Umbilical cord (tissue), 2 donors: ENCODE measurements around the gene ZNF662. TPM values are rescaled to one million over a fixed set of nuclear protein-coding genes. Genes with fewer than 3 reads are reported as not detected.
A peak's percentile ranks its signal among the peaks of the same experiment; 100 is the strongest.
"Not testable (repeated sequence)": the region's sequence is repeated elsewhere in the genome, so short reads cannot be mapped to it uniquely, and the experiment has no call there.

ENCODE experiments used
- DNase-seq: peaks from one replicate; pipeline ENCODE4 v3.0.0-alpha.2; 2015; ENCODE audit warnings: low spot score
- total RNA-seq: library from RNA; depleted of rRNA; stranded (reverse); fragments of >200 nt; gene quantifications from one replicate; pipeline ENCODE4 v1.2.3, GENCODE V29; 2014; ENCODE audit warnings: low replicate concordance; ENCODE audit not compliant: insufficient read depth

ZNF662 gene
- 10.4 TPM for total RNA-seq

- peak; percentile 56 for DNase-seq
Observed at GRCh38 chr3:42906070-42906847, at the start of gene ZNF662. TSS of gene ZNF662 (plus strand) at chr3:42906142. CDS start at chr3:42908115, 1,973 bp downstream.

GRCh38 chr3:42856544-42856943, 49.4 kb upstream of the ZNF662 start:
- DNase-seq, result no peak

DNA sequence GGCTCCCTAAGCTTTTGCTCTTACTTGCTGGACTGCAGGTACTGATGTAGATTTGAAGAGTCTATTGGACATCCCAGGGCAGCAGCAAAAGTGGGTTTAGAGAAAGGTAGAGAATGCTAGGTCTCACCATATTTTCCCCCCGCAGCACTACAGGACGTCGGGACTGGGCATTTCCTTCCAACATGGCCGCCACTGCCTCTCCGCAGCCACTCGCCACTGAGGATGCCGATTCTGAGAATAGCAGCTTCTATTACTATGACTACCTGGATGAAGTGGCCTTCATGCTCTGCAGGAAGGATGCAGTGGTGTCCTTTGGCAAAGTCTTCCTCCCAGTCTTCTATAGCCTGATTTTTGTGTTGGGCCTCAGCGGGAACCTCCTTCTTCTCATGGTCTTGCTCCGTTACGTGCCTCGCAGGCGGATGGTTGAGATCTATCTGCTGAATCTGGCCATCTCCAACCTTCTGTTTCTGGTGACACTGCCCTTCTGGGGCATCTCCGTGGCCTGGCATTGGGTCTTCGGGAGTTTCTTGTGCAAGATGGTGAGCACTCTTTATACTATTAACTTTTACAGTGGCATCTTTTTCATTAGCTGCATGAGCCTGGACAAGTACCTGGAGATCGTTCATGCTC, 41.5 kb upstream of the ZNF662 start:
- DNase-seq, result no peak

DNA sequence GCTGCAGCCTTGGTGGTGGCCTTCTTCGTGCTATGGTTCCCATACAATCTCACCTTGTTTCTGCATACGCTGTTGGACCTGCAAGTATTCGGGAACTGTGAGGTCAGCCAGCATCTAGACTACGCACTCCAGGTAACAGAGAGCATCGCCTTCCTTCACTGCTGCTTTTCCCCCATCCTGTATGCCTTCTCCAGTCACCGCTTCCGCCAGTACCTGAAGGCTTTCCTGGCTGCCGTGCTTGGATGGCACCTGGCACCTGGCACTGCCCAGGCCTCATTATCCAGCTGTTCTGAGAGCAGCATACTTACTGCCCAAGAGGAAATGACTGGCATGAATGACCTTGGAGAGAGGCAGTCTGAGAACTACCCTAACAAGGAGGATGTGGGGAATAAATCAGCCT, 40.7 kb upstream of the ZNF662 start:
- no peak for DNase-seq

DNA sequence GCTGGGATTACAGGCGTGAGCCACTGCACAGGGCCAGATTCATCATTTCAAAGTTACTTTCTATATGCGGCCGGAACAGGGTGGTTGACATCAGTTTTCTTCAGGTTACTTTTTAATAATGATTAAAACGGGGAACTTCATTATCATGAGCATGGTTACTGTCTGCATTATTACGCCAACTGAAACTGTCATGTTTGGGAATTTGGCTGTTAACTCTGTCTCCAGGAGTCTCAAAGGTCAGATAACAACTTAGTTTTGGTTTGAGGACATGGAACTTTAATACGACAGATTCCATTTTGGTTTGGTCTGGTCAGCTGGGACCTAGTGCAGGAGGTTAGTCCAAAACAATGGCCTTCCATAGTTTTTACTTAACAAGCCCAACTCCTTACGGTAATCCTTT, 38.8 kb upstream of the ZNF662 start:
- DNase-seq, result no peak

DNA sequence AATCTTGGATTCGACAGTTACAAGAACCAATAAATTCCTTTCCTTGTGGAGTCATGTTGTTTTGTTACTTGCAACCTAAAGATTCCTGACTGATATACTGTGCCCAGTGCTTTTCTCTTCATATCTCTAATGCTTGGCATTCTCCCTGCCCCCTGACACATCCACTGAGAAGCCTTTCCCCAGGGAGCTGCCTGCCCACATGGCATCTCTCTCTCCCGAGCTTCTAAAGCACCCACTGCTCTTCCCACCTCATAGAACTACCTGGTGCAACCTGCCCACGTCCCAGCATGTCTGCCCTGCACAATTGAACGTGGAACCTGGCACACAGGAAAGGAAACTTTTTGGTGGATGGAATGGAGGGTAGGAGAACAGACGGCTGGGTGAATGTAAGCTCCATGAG, 37.1 kb upstream of the ZNF662 start:
- DNase-seq, result no peak

DNA sequence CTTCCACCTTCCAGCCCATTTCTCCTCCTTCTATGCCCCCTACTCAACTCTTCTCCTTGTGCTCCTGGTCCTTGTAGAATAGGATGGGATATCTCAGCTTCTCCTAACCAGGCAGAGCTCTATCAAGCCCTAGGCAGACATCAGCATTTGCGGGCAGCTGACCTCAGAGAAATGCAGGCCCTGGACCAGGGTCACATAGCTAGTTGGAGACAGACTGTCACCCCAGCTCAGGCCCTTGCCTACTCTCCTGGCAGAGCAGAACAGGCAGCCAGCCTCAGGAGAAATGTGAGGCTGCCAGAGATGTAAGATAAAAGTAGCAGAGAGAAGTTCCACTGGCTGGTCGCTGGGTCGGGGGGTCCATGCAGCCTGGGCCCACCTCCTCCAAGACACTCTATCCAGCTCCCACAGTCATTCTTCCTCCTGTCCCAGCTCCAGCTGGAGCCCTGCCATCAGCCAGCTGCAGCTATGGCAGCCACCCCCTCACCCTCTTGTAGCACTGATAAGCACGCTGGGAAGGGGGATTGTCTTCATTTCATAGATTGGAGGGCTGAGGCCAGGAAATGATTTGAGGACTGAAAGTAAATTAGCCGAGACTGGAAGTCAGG, 34.2 kb upstream of the ZNF662 start:
- DNase-seq, result peak; percentile 34

GRCh38 chr3:42872718-42873117, 33.2 kb upstream of the ZNF662 start:
- DNase-seq, result no peak

DNA sequence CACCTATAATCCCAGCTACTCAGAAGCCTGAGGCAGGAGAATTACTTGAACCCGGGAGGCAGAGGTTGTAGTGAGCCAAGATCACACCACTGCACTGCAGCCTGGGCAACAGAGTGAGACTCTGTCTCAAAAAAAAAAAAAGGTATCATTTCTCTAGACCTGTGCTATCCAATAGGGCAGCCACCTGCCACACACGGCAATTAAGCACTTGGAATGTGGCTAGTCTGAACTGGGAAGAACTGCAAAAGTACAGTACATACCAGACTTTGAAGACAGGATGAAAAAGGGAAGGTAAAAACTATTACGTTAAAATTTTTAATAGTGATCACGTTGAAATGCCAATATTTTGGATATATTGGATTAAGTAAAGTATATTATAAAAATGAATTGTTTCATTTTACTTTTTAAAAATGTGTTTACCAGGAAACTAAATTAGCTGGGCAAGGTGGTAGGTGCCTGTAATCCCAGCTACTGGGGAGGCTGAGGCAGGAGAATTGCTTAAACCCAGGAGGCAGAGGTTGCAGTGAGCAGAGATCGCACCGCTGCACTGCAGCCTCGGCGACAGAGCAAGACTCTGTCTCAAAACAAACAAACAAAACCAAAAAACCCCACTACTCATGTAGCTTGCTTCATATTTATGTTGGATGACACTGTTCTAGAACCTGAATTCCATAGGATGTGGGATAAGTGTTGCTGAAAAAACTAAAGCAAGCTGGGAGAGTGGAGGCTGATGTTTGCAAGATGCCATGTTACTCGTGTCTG, 32.5 kb upstream of the ZNF662 start:
- DNase-seq, result no peak

- DNase-seq, result no peak
Observed at GRCh38 chr3:42874749-42875148, 31.2 kb upstream of the ZNF662 start.

GRCh38 chr3:42875325-42876151, 30.4 kb upstream of the ZNF662 start, which contains the start of gene CYP8B1:
TSS of gene CYP8B1 (minus strand) at chr3:42875879. CDS start at chr3:42875816, 63 bp downstream.
- no peak for DNase-seq

GRCh38 chr3:42876401-42876800, 29.5 kb upstream of the ZNF662 start:
- no peak for DNase-seq

DNA sequence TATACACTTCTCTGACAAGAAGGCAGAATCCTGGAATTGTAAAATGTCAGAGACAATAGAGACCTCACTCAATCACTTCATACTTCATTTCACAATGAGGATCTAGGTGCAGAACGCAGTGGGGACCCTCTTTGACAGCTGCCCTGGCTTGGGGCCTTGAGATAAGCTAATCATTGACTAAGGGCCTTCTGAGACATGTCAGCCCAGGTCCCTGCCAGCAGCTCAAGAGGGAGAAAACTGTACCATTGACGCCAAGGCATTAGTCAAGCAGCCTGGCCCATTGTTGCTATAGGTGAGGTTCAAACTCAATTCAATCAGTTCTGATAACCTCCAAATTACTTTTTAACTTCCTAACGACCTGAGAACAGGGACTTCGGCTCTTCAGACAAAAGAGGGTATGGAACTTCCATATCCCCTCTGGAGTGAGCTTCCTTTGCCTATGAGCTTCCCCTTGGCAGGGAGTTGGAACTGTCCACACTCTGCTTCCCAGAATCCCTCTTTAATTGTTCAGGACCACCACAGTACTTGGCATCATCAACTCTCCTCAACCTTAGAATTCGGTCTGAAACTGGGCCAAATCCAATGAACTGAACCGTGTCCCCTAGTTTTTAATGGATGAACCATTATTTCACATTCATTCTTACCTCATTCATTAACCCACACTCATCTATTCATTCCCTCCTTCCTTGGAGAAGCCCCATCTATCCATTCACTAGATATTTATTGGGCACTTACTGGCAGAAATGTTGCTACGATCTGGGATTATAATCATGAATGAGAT, 28.8 kb upstream of the ZNF662 start:
- no peak for DNase-seq

GRCh38 chr3:42877881-42878280, 28.1 kb upstream of the ZNF662 start:
- no peak for DNase-seq

DNA sequence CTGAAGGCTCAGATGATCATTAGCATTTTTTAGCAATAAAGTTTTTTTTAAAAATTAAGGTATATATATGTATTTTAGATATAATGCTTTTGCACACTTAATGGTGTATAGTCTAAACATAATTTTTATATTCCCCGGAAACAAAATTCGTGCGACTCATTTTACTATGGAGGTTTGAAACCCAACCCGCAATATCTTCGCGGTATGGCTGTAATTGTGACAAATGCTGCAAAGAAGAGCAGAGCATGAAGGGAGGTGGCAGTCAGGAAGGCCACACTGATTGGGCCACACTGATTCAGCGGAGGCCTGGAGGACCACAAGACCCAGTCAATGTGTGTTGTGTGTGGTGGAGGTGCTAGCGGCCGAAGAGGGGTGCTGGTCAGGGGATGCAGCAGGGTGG, 25.8 kb upstream of the ZNF662 start:
- no peak for DNase-seq

- peak; percentile 89 for DNase-seq
Observed at GRCh38 chr3:42880601-42881451, 25.1 kb upstream of the ZNF662 start.

DNA sequence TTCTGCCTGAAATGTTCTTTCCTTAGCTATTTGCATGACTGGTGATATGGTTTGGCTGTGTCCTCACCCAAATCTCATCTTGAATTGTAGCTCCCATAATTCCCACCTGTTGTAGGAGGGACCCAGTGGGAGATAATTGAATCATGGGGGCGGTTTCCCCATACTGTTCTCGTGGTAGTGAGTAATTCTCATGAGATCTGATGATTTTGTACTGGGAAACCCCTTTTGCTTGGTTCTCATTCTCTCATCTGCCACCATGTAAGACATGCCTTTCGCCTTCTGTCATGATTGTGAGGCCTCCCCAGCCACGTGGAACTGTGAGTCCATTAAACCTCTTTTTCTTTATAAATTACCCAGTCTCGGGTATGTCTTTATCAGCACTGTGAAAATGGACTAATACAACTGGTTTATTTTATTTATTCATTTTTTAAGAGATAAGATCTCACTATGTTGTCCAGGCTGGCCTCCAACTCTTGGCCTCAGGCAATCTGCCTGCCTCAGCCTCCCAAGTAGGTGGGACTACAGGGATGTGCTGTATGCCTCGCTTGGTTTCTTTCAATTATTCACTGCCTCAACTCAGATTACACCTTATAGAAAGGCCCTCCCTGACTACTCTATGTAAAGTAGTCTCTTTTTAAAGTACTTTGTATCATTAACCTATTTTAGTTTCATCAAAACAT, 22.6 kb upstream of the ZNF662 start:
- not testable (repeated sequence) for DNase-seq

DNA sequence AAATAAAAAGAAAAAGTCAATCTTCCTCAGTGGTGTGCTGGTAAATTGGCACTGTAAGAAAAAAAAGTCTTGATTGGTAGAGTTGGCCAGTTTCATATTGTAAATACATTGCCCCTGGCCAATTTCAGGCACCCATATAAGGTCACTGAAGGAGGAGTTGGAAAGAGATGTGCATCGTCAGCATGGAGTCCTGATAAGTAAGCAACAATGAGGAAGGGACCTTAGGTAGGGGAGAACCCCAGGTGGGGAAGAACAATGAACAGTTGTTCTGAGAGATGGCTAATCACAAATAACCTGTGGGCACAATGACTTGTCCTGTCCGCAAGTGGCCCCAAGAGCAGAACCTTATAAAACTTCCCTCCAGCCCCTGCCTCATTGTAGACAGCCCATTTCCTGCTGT, 21.6 kb upstream of the ZNF662 start:
- DNase-seq, result no peak
